GM19397 (cell line): ENCODE measurements around the gene RCC1.
"Not testable (repeated sequence)": the region's sequence is repeated elsewhere in the genome, so short reads cannot be mapped to it uniquely, and the experiment has no call there.

Experiments used
- ATAC-seq: cut with Tn5 transposase; IDR thresholded peaks from one replicate; pipeline ENCODE4 v1.9.1; 2021; ENCODE audit warnings: mild to moderate bottlenecking, moderate library complexity; ENCODE audit not compliant: unreplicated experiment

RCC1 gene

GRCh38 chr1:28541414-28542015, 35.7 kb downstream of the RCC1 start:
- not testable (repeated sequence) for ATAC-seq

- no peak for ATAC-seq
Observed at GRCh38 chr1:28545246-28545628, 39.4 kb downstream of the RCC1 start.

DNA sequence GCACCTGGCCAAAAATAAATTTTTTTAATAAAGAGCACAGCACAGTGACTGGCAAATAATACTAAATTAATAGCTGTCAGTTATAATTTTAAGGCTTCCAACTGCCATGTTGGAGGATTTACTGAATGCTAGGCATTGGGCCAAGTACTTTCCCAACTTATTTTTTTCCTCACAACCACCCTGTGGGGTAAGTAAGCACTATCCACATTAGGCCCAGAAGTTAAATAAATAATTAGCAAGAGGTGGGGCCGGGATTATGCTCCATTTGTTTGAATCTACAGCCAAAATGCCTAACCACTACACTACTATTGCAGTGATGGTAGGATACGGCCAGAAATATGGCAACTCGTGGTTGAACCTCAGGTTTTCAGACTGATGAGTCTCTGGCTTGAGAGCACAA, 42.5 kb downstream of the RCC1 start:
- no peak for ATAC-seq

DNA sequence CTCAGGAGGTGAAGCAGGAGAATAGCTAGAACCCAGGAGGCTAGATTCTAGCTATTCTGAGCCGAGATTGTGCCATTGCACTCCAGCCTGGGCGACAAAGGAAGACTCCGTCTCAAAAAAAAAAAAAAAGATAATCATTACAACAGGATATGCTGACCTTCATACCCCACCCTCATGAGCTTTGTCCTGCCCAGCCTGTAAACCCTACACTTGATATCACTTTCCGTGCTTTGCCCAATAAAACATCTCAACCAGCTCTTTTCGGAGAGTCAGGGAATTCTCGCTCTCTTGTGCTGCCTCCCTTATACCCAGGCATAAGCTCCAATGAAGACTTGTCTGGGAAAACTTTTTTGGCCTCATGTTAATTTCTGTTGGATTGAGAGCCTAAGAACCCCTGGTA, 45.5 kb downstream of the RCC1 start:
- no peak for ATAC-seq

DNA sequence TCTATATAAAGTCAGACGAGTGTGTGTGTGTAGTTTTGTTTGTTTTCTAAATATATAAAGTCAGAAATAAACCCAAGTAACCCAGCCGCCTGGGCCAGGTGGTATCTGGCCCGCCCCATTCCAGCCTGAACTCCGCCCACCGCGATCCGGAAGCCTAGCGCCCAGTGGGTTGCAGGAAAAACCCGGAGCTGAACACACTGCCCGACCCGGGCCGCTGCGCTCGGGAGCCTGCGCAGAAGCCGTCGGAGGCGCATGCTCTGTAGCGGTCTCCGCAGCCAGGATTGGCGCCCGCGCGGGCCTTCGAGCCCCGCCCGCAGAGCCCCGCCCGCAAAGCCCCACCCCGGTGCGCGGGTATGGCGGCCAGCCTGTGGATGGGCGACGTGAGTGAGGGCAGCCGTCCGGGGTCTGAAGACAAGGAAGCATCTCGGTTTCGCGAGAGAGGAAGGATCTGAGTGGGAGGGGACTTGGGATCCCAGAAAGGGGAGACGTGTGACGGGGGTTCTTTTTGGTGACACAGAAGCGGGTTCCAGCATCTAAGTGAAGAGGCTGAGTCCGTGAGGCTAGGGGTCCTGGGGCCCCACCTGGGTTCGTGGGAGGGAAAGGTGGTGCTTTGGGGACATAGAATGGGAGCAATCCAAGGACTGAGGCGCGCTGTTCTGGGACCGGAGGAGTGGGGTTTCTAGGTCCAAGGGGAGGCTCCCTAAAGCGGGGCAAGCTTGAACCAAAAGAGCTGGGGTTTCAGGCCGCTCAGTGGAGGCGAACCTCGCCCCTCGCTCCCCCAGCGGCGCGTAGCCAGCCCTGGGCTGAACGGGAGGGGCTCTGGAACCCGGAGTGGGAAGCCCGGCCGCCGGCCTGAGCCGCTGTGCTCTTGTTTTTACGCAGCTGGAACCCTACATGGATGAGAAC, 47.2 kb downstream of the RCC1 start, which contains the start of gene TRNAU1AP:
TRNAU1AP (plus strand) TSS at position 328 of the 906 bp plus-strand sequence; CDS start at position 354, 26 bp downstream.
- ATAC-seq, result peak; percentile 92

GRCh38 chr1:28560886-28561285, 55.0 kb downstream of the RCC1 start:
- no peak for ATAC-seq

- ATAC-seq, result no peak
Observed at GRCh38 chr1:28564310-28564709, 58.5 kb downstream of the RCC1 start.

GRCh38 chr1:28565040-28565439, 59.2 kb downstream of the RCC1 start:
- no peak for ATAC-seq

GRCh38 chr1:28565726-28566125, 59.9 kb downstream of the RCC1 start:
- ATAC-seq, result no peak

DNA sequence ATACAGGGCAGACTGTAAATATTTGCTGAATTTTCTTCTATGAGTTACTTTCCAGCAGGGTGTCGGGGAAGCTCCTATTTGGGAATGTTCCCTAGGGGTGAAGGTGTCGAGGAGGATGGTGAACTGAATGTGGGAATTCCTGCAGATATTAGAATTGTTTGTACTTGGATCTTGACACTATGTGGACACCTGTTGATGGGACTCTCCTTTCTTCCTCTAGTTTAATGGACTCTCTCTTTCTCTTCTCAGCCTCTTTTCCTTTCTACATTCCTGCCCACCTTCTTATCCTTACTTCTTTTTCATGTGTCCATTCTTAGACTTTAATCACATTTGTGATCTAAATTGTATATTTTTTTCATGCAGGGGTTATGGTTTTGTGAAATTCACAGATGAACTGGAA, 61.1 kb downstream of the RCC1 start:
- ATAC-seq, result no peak

DNA sequence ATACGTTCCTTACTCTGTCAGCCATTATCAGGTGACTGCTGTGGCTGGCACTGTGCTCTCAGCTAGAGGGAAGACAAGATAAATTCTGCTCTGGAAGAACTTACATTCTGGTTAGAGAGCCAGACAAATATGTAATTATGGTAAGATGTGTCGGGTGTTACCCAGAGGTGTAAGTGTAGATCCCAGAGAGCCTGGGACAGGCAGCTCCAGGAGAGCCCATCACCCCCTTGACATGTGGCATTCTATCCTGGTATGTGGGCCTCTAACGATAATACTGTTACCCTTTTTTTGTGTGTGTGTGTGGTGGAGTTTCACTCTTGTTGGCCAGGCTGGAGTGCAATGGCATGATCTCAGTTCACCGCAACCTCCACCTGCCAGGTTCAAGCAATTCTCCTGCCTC, 66.1 kb downstream of the RCC1 start:
- ATAC-seq, result no peak

DNA sequence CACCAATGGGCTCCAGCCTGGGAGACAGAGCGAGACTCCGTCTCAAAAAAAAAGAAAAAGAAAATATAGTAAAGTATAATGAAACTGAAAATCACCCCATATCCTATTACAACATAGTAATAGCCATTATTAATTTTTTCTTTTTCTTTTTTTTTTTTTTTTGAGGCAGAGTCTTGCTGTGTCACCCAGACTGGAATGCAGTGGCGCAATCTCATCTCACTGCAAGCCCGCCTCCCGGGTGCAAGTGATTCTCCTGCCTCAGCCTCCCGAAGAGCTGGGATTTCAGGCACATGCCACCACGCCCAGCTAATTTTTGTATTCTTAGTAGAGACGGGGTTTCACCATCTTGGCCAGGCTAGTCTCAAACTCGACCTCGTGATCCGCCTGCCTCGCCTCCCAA, 67.0 kb downstream of the RCC1 start:
- not testable (repeated sequence) for ATAC-seq

- ATAC-seq, result no peak
Observed at GRCh38 chr1:28573564-28573963, 67.7 kb downstream of the RCC1 start.

GRCh38 chr1:28577052-28577678, 71.3 kb downstream of the RCC1 start:
- no peak for ATAC-seq

- ATAC-seq, result no peak
Observed at GRCh38 chr1:28577738-28578536, 72.1 kb downstream of the RCC1 start.

DNA sequence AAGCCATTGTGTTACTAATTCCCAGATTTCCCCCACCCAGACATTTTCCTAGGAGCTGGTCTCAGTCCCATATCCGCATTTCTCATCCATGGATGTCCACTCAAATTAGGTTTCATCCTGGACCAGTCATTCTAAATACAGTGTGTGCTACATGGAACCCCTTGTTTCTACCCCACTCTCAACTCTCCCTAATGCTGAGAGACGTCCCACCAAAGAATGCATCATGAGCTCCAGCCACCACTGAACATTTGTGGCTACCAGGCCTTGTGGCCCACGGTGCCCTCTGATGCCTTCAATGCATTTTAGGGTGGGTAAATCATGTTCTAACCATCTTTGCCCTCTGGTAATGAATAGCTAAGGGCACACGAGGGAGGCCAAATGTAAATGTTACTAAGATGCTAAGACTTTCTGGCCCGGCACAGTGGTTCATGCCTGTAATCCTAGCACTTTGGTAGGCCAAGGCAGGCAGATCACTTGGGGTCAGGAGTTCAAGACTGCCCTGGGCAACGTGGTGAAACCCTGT, 72.9 kb downstream of the RCC1 start:
- ATAC-seq, result no peak

DNA sequence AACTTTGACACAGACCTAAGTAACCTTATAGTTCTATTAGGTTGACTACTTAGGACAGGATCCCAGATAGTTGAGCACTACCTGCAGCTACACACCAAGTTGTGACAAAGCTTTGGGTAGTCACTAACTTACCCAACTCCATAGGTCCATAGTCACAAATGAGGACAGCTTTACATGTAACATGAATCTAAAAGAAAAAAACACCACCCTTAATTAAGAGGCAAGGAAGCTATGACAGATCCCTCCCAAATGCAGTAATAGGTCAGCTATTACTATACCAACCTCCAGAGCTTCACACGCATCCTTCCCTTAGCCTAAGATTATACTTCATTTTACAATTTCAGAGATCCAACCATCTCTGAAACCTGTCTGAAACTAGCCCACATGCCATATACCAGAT, 73.6 kb downstream of the RCC1 start:
- no peak for ATAC-seq

DNA sequence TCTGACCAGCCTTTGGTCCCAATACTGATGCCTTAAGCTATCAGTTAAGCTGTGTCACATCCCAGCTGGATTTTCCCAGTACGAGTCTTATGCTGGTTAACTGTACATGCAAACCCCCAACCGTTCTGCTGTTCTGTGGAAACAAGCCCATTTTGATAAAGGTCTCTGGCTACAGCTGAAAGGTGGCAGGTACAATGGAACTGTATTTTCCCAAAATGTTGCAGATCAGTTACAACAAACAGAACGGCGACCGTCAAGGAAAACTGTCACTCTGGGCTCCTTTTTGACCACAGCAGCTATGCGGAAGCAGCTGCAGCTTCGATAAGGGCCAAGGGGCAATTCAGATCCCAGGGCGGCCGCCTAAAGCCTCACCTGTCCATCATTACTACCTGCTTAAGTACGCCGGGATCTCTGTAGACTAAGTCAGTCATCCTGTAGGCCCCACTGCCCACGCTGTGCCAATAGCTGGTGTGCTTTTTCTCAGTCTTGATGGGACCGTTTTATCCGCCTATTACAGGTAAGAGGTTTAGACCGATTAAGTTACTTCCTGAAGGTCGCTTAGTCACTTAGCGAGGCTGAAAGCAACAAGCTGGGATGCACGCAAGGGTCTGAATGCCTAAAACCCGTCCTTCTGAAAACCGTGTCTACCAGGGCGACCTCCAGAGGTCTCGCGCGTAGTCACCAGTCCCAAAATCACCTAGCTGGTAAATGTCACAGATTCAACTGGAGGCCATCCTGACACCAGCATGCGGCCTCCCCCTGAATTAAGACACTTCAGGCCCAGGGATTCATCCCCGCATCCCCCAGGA, 75.1 kb downstream of the RCC1 start:
- peak; percentile 22 for ATAC-seq

DNA sequence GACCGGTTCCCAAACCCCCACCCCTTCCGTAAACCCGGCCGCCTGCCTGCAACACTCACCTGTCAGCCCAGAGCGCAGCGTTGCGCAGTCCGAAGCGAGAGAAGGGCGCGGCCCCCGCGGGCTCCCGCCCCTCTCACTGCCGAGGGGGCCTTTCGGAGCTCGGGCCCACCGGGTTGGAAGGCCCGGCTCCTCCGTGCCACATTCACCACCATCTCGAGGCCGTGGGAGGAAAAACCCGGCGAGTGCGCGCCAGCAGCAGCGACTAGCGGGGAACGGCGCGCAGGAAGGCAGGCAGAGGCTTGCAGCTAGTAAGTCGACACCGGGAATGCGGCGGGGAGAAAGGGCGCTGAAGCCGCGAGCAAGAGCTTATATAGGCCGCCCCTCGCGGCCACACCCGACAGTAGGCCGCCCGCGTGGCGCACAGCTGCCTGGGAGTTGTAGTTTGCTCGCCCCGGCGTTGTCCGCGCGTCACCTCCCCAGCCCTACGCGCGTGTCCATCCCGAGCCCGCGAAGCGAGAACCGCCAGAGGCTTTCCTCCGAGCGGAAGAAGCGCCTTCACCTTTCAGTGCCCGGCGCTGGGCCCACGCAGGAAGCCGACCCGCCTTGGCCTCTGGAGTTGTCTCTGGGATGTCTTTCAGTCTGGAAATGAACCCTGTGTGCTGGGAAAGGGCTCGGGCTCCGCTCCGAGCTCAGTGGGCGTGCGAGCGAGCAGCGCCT, 75.8 kb downstream of the RCC1 start:
- ATAC-seq, result peak; percentile 84
